ENCODE measurements around the gene HPS1.

- TF ChIP-seq CTCF (conservative IDR thresholded peaks at IDR 0.05; ENCODE audit: low read length) = no peak
- no peak for TF ChIP-seq EZH2phosphoT487 (IDR thresholded peaks at IDR 0.05; ENCODE audit: borderline replicate concordance, low read depth, low read length)
These were observed 25.5 kb upstream of the HPS1 start for GRCh38 chr10:98472196-98472595.

Data from OCI-LY7 (cell line).